HG02678 (cell line): ENCODE results near the gene RPL36AL.

Experiments used
- ATAC-seq: cut with Tn5 transposase; IDR thresholded peaks from one replicate; pipeline ENCODE4 v1.9.1; 2021; ENCODE audit warnings: mild to moderate bottlenecking, moderate library complexity; ENCODE audit not compliant: unreplicated experiment

RPL36AL gene

GRCh38 chr14:49582113-49582977 lies 38.1 kb downstream of the RPL36AL start:
- ATAC-seq: no peak

GRCh38 chr14:49581209-49582112 lies 39.0 kb downstream of the RPL36AL start:
- no peak for ATAC-seq

GRCh38 chr14:49579841-49580240 lies 40.6 kb downstream of the RPL36AL start:
- no peak for ATAC-seq

- no peak for ATAC-seq
These were observed 42.3 kb downstream of the RPL36AL start for GRCh38 chr14:49578141-49578540.

DNA sequence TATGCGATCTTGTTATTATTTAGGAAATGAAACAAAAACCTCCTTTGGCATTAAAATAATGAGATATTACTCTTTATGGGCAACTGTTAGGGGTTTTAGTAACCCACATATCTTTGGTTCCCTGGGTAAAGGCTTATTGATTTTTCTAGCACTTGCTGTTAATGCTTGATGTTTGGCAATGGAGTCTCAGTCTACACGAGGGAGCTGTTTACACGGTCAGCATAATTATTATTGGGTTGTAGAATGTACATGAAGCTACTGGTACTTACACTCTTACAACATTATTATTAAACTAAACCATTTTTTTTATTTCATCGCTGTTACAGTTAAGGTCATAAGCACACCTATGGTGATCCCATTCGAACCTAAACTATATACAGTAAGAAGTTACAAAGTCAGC lies 46.4 kb downstream of the RPL36AL start:
- no peak for ATAC-seq

- no peak for ATAC-seq
These were observed 51.1 kb downstream of the RPL36AL start for GRCh38 chr14:49569281-49569680.
